HFF-Myc (cell line): ENCODE measurements around the gene ZBTB3.
"Not testable (repeated sequence)": the region's sequence is repeated elsewhere in the genome, so short reads cannot be mapped to it uniquely, and the experiment has no call there.

ENCODE experiments used
- DNase-seq: peaks from one replicate; pipeline ENCODE4 v3.0.0-alpha.2; 2011; ENCODE audit warnings: low read depth; ENCODE audit errors: extremely low read depth
- H3K4me3 ChIP-seq: replicated peaks from 2 replicates; pipeline ENCODE4 v1.5.1; 2011; ENCODE audit warnings: low read depth, mild to moderate bottlenecking, control low read depth, low read length
- TF ChIP-seq, protein P1 (sequence below): IDR thresholded peaks from 2 replicates; pipeline ENCODE4 v1.5.1; 2012; ENCODE audit warnings: mild to moderate bottlenecking, low read depth, low read length, control low read depth; ENCODE audit errors: missing control alignments

ZBTB3 gene

DNA sequence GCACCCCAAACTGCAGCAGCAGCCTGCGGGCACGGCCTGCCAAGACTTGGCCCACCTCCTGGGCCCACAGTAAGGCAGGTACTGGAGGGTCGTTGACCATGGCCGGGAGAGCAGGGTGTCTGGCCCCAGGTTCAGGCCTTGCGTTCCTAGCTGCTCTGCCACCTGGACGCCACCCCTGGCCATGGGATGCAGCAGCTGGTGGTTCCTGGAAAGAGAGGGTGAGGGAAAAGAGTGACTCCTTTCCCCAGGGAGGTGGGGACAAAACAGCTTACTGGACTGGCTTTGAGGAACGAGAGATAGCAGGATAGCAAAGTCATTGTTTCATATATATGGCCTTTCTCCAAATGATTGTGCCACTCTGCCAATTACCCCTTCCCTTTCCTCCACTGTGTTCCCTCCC, 48.5 kb downstream of the ZBTB3 start:
- no peak for DNase-seq
- peak overlapping the region; percentile 70 for H3K4me3 ChIP-seq
- TF ChIP-seq, protein P1, sequence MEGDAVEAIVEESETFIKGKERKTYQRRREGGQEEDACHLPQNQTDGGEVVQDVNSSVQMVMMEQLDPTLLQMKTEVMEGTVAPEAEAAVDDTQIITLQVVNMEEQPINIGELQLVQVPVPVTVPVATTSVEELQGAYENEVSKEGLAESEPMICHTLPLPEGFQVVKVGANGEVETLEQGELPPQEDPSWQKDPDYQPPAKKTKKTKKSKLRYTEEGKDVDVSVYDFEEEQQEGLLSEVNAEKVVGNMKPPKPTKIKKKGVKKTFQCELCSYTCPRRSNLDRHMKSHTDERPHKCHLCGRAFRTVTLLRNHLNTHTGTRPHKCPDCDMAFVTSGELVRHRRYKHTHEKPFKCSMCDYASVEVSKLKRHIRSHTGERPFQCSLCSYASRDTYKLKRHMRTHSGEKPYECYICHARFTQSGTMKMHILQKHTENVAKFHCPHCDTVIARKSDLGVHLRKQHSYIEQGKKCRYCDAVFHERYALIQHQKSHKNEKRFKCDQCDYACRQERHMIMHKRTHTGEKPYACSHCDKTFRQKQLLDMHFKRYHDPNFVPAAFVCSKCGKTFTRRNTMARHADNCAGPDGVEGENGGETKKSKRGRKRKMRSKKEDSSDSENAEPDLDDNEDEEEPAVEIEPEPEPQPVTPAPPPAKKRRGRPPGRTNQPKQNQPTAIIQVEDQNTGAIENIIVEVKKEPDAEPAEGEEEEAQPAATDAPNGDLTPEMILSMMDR, result no peak

DNA sequence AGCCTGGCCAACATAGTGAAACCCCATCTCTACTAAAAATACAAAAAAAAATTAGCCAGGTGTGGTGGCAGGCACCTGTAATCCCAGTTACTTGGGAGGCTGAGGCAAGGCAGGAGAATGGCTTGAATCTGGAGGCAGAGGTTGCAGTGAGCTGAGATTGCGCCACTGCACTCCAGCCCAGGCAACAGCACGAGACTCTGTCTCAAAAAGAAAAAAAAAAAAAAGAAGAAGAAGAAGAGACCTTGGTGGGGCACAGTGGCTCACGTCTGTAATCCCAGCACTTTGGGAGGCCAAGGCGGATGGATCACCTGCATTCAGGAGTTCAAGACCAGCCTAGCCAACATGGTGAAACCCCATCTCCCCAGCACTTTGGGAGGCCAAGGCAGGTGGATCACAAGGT, 50.0 kb downstream of the ZBTB3 start:
- not testable (repeated sequence) for H3K4me3 ChIP-seq, DNase-seq

DNA sequence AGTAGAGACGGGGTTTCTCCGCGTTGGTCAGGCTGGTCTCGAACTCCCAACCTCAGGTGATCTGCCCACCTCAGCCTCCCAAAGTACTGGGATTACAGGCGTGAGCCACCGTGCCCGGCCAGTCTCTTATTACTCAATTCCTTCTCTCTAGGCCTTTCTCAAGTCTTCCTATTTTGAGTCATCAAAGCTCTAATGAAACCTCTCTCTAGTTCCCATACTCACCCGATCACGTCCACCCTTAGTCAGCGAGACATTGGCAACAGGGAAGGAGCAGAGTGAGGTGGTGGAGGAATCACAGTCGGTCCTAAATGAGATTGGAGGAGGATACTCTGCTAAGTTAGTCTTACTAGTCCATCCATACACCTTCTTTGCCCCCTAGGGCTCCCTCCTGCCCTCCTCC, 51.7 kb downstream of the ZBTB3 start:
- DNase-seq, result no peak
- no peak overlapping the region for H3K4me3 ChIP-seq
- TF ChIP-seq, protein P1, result no peak
